Stimulated activated CD8-positive, alpha-beta memory T cell treated with anti-CD3 and anti-CD28 coated beads, Interleukin-12 subunit alpha, Interleukin-12 subunit beta, amount 100 ng/mL, for 24 hours (primary cell): ENCODE results near the gene DNAH17.

Source experiments
- DNase-seq: peaks from one replicate; pipeline ENCODE4 v3.0.0-alpha.2; 2020; ENCODE audit errors: extremely low read depth

Gene DNAH17

GRCh38 chr17:78577296-78577695, at the start of gene DNAH17:
Gene DNAH17 (minus strand): TSS chr17:78577396. CDS start chr17:78575057, 2,339 bp downstream.
- no peak for DNase-seq

- no peak for DNase-seq
Observed at GRCh38 chr17:78624324-78625151, 47.3 kb upstream of the DNAH17 start.

- DNase-seq, result no peak
Observed at GRCh38 chr17:78623541-78623940, 46.3 kb upstream of the DNAH17 start.

- DNase-seq, result no peak
Observed at GRCh38 chr17:78622491-78623265, 45.5 kb upstream of the DNAH17 start.

- no peak for DNase-seq
Observed at GRCh38 chr17:78621720-78622490, 44.7 kb upstream of the DNAH17 start.

- no peak for DNase-seq
Observed at GRCh38 chr17:78620099-78620498, 42.9 kb upstream of the DNAH17 start.

- no peak for DNase-seq
Observed at GRCh38 chr17:78619334-78619733, 42.1 kb upstream of the DNAH17 start.

- DNase-seq, result no peak
Observed at GRCh38 chr17:78618264-78619066, 41.3 kb upstream of the DNAH17 start.

GRCh38 chr17:78617511-78618061, 40.4 kb upstream of the DNAH17 start:
- no peak for DNase-seq

GRCh38 chr17:78616946-78617345, 39.8 kb upstream of the DNAH17 start:
- DNase-seq, result no peak

- DNase-seq, result no peak
Observed at GRCh38 chr17:78615631-78616030, 38.4 kb upstream of the DNAH17 start.

GRCh38 chr17:78613416-78613815, 36.2 kb upstream of the DNAH17 start:
- DNase-seq, result no peak

- DNase-seq, result no peak
Observed at GRCh38 chr17:78611607-78612006, 34.4 kb upstream of the DNAH17 start.

GRCh38 chr17:78610951-78611511, 33.8 kb upstream of the DNAH17 start:
- DNase-seq, result no peak

- DNase-seq, result no peak
Observed at GRCh38 chr17:78609191-78609641, 32.0 kb upstream of the DNAH17 start.

GRCh38 chr17:78608804-78609186, 31.6 kb upstream of the DNAH17 start:
- no peak for DNase-seq

GRCh38 chr17:78608122-78608803, 31.1 kb upstream of the DNAH17 start:
- no peak for DNase-seq

- no peak for DNase-seq
Observed at GRCh38 chr17:78607038-78607437, 29.8 kb upstream of the DNAH17 start.

GRCh38 chr17:78605886-78606285, 28.7 kb upstream of the DNAH17 start:
- DNase-seq, result no peak

GRCh38 chr17:78605429-78605828, 28.2 kb upstream of the DNAH17 start:
- no peak for DNase-seq
